Testis (tissue), 3 donors: ENCODE results near the gene GARRE1. TPM values are rescaled to one million over a fixed set of nuclear protein-coding genes. Genes with fewer than 3 reads are reported as not detected.
"Not testable (repeated sequence)": the region's sequence is repeated elsewhere in the genome, so short reads cannot be mapped to it uniquely, and the experiment has no call there.

Experiments
- DNase-seq: peaks from one replicate; pipeline ENCODE4 v3.0.0-alpha.2; 2019
- H3K27ac ChIP-seq, 2 donors: fragments of 200-600 bp; sonication (generic); one replicate each; pipeline ENCODE4 v1.5.1; 2019
- H3K27me3 ChIP-seq: fragments of 200-600 bp; sonication (generic); one replicate; pipeline ENCODE4 v1.5.1; 2019
- H3K36me3 ChIP-seq: fragments of 200-600 bp; sonication (generic); one replicate; pipeline ENCODE4 v1.5.1; 2017; ENCODE audit warnings: low read depth; ENCODE audit errors: missing control alignments
- H3K4me1 ChIP-seq: fragments of 200-600 bp; sonication (generic); one replicate; pipeline ENCODE4 v1.5.1; 2019
- H3K4me3 ChIP-seq, 2 donors: fragments of 200-600 bp; sonication (generic); one replicate each; pipeline ENCODE4 v1.5.1; 2017 to 2019
- H3K9me3 ChIP-seq: fragments of 200-600 bp; sonication (generic); one replicate; pipeline ENCODE4 v1.5.1; 2017
- POLR2A ChIP-seq: fragments of 450-650 bp; IDR thresholded peaks from one replicate; pipeline ENCODE4 v1.6.1; 2017; ENCODE audit warnings: antibody characterized with exemption, mild to moderate bottlenecking, moderate library complexity
- WGBS, 2 donors: methylation state at CpG; one replicate each; pipeline ENCODE4 v1.1.5; 2018; 5-methylcytosine and 5-hydroxymethylcytosine counted together
- intact Hi-C: fragments of 100-400 bp; cut with DNase I; formaldehyde crosslinking; loops from one replicate; pipeline ENCODE4 v1.15.1; 2023; ENCODE audit warnings: low total_unique reads
- polyA plus RNA-seq: library from polyadenylated mRNA; stranded (reverse); fragments of 350-450 nt; fragmentation: Illumina TruSeq; extraction: RNeasy Lipid Tissue Mini Kit (QIAGEN cat#74804); gene quantifications from one replicate; pipeline ENCODE4 v1.2.3, GENCODE V29; 2014; ENCODE audit warnings: low read depth, low replicate concordance; ENCODE audit not compliant: insufficient read depth
- total RNA-seq, 2 donors: library from RNA; depleted of rRNA; stranded (reverse); fragments of >200 nt; gene quantifications; one replicate each; pipeline ENCODE4 v1.2.3, GENCODE V29; 2016
- TF ChIP-seq, protein P1 (sequence below), 3 experiments: fragments of 450-650 bp in 2 of 3; fragments of 200-600 bp in 1 of 3; sonication (generic) in 1 of 3; IDR thresholded peaks; one replicate each; pipeline ENCODE4 v1.5.1; 2016 to 2019; ENCODE audit warnings: antibody characterized with exemption in 3 of 3, mild to moderate bottlenecking in 2 of 3, moderate library complexity in 1 of 3

Gene GARRE1
- total and polyA plus RNA-seq, 3 donors from 2014 or later, result 21.1 to 38.4 (median 33.7) TPM

DNA sequence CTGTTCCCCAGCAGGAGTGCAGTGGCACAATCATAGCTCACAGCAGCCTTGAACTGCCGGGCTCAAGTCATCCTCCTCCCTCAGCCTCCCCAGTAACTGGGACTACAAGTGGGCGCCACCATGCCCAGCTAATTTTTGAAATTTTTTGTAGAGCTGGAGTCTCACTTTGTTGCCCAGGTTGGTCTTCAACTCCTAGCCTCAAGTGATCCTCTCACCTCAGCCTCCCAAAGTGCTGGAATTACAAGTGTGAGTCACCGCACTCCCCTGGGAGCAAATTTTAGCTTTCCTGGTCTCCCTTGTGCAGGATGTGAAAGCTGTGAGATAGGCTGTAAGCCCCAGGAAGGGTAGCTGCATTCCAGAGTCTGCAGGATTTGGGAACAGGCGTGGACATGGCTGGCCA, 5.4 kb upstream of the GARRE1 start:
- Histone ChIP-seq H3K27ac (no peak overlapping the region), H3K9me3 (no peaks in the 10 kb centered on the region), H3K27me3 (no peaks in the 10 kb centered on the region), H3K4me3 (no peak overlapping the region), H3K4me1 (peaks cover 5% of the 10 kb centered on the region), H3K36me3 (no peaks in the 10 kb centered on the region)
- intact Hi-C loops, result no loop called here
- WGBS, 2 donors, result 90 to 94% methylated on average over 4 of the region's 4 CpGs
- no peak for DNase-seq
- TF ChIP-seq, protein P1, sequence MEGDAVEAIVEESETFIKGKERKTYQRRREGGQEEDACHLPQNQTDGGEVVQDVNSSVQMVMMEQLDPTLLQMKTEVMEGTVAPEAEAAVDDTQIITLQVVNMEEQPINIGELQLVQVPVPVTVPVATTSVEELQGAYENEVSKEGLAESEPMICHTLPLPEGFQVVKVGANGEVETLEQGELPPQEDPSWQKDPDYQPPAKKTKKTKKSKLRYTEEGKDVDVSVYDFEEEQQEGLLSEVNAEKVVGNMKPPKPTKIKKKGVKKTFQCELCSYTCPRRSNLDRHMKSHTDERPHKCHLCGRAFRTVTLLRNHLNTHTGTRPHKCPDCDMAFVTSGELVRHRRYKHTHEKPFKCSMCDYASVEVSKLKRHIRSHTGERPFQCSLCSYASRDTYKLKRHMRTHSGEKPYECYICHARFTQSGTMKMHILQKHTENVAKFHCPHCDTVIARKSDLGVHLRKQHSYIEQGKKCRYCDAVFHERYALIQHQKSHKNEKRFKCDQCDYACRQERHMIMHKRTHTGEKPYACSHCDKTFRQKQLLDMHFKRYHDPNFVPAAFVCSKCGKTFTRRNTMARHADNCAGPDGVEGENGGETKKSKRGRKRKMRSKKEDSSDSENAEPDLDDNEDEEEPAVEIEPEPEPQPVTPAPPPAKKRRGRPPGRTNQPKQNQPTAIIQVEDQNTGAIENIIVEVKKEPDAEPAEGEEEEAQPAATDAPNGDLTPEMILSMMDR (IDR thresholded peaks at IDR 0.05), result no peak
- no peak for TF ChIP-seq POLR2A

DNA sequence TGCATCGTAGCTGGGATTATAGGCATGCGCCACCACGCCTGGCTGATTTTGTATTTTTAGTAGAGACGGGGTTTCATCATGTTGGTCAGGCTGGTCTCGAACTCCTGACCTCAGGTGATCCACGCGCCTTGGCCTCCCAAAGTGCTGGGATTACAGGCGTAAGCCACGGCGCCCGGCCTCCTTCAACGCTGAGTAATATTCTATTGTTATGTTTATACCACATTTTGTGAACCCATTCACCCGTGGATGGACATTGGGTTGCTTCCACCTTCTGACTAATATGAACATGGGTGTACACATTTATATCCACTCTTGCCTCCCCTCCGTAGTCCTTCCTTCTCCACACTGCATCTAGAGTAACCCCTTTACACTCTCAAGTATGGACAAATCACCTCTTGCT, 1.2 kb upstream of the GARRE1 start:
- H3K27me3 ChIP-seq, H3K36me3 ChIP-seq, DNase-seq, intact Hi-C loops, H3K4me1 ChIP-seq, H3K9me3 ChIP-seq: not testable (repeated sequence)
- peak overlapping the region in 1 of 2 donors; percentile 98 for H3K4me3 ChIP-seq
- 77 to 83% methylated on average over 14 of the region's 14 CpGs for WGBS, 2 donors
- peak overlapping the region in 1 of 2 donors; percentile 94 for H3K27ac ChIP-seq

DNA sequence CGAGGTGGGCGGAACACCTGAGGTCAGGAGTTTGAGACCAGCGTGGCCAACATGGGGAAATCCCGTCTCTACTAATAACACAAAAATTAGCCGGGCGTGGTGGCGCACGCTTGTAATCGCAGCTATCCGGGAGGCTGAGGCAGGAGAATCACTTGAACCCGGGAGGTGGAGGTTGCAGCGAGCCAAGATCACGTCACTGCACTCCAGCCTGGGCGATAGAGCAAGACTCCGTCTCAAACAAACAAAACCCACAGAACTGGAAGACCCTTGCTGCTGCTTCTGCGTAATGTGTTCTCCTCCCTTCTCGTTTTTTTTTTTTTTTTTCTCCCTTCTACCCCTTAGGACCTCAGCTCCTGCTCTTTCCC, 691 bp upstream of the GARRE1 start:
- Histone ChIP-seq H3K27ac (peak overlapping the region; percentile 94 to 96), H3K4me3 (peak overlapping the region; percentile 92 to 98)
- H3K9me3 ChIP-seq, H3K27me3 ChIP-seq, DNase-seq, intact Hi-C loops, H3K4me1 ChIP-seq, H3K36me3 ChIP-seq: not testable (repeated sequence)
- 39 to 47% methylated on average over 16 to 17 of the region's 17 CpGs for WGBS, 2 donors

DNA sequence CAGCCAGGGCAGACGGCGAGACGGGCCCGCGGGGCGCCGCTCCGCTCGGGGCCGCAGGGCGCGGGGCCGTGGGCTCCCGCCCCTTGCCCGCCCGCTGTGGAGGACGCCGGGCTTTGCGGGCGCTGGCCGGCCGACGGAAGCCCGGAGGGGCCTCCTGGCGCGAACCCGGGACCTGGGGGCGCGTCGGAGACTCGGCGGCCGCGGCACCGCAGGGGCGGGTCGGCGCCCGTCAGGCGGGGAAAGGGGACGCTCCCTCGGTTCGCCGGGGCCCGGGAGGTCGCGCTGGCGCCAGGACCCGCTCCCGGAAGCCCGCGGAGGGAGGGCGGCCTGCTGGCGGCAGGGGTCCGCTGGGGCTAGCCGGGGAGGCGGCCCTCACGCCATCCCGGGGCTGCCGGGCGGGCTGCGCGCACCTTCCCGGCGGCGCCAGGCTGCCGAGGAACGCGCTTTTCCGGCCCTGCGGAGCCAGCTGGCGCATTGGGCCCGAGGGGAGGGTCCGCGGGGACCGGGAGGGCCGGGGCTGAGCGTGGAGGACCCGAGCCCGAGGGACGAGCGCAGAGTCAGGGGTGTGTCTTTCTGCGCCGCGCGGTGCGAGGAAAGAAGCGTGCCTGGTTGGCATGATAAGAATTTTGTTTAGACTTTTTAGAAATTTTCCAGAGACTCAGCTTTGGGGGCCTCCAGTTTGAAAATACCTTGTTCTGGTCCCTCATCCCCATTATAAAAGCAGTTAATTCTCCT, 511 bp downstream of the GARRE1 start:
- no peaks in the 10 kb centered on the region for H3K27me3 ChIP-seq
- H3K4me3 ChIP-seq, result peak overlapping the region; percentile 76 to 92
- TF ChIP-seq POLR2A, result no peak
- TF ChIP-seq, protein P1 (IDR thresholded peaks at IDR 0.05), result no peak
- no peaks in the 10 kb centered on the region for H3K9me3 ChIP-seq
- H3K4me1 ChIP-seq, result peaks cover 5% of the 10 kb centered on the region
- peak overlapping the region; percentile 86 to 96 for H3K27ac ChIP-seq
- DNase-seq, result peak; percentile 39
- no peaks in the 10 kb centered on the region for H3K36me3 ChIP-seq
- WGBS, 2 donors, result 0% methylated on average over 61 of the region's 88 CpGs; no CpG with 5 or more reads in 1 of the 2 donors
- intact Hi-C loops, result no loop called here

DNA sequence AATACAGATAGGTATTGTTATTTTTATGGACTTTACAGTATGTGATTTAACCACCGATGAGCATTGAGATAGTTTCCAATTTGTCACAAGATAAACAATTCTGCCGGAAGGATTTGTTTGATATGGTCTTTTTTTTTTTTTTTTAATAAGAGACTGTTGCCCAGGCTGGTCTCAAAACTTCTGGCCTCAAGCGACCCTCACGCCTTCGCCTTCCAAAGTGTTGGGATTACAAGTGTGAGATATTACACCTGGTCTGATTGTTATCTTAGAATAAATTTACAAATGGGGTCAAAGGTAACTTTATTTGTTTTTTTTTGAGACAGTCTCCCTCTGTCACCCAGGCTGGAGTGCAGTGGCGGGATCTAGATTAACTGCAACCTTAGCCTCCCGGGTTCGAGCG, 1.2 kb downstream of the GARRE1 start:
- no peaks in the 10 kb centered on the region for H3K36me3 ChIP-seq
- WGBS, 2 donors, result 42 to 48% methylated on average over 9 of the region's 9 CpGs
- no peak for TF ChIP-seq POLR2A
- TF ChIP-seq, protein P1 (IDR thresholded peaks at IDR 0.05), result no peak
- no peak for DNase-seq
- no peaks in the 10 kb centered on the region for H3K27me3 ChIP-seq
- H3K4me1 ChIP-seq, result peaks cover 5% of the 10 kb centered on the region
- intact Hi-C loops, result no loop called here
- H3K4me3 ChIP-seq, result peak overlapping the region; percentile 76 to 92
- no peaks in the 10 kb centered on the region for H3K9me3 ChIP-seq
- peak overlapping the region in 1 of 2 donors; percentile 96 for H3K27ac ChIP-seq
